Pancreas (tissue), 10 donors: Measurements from ENCODE around the gene C10orf143. TPM values are rescaled to one million over a fixed set of nuclear protein-coding genes. Genes with fewer than 3 reads are reported as not detected.

Experiments used
- ATAC-seq, 4 donors: fragments of 200-7000 bp; cut with Tn5 transposase; one replicate each; pipeline versions ENCODE4 v1.8.0 to v1.9.1; 2020; ENCODE audit warnings: mild to moderate bottlenecking in 4 of 4, moderate library complexity in 4 of 4
- DNase-seq, 6 donors: peaks; one replicate each; pipeline ENCODE4 v3.0.0-alpha.2; 2020
- FAIRE-seq: peaks from 2 replicates; lab custom pipeline; 2012; peaks lifted over from hg19 to GRCh38; lab: Jason Lieb, UNC
- H3K27ac ChIP-seq, 4 donors: fragments of 200-600 bp; sonication (generic); 1 replicate in 3 of 4; 2 replicates in 1 of 4; pipeline versions ENCODE4 v1.5.0 to v1.8.0; 2020
- H3K27me3 ChIP-seq, 4 donors: fragments of 200-600 bp; one replicate each; pipeline ENCODE4 v1.8.0; 2021
- H3K36me3 ChIP-seq, 3 donors: fragments of 200-600 bp; sonication (generic) in 1 of 3; one replicate each; pipeline versions ENCODE4 v1.5.0 to v1.8.0; 2020 to 2021
- H3K4me1 ChIP-seq, 3 donors: fragments of 200-600 bp; one replicate each; pipeline ENCODE4 v1.8.0; 2021
- H3K4me3 ChIP-seq, 4 donors: fragments of 200-600 bp; sonication (generic) in 2 of 4; one replicate each; pipeline versions ENCODE4 v1.5.0 to v1.8.0; 2020 to 2021
- H3K9me3 ChIP-seq, 4 donors: fragments of 200-600 bp; one replicate each; pipeline ENCODE4 v1.8.0; 2021
- WGBS, 2 donors: extraction: QIAGEN DNeasy Blood & Tissue Kit; methylation state at CpG; one replicate each; pipeline ENCODE4 v1.1.7; 2013; 5-methylcytosine and 5-hydroxymethylcytosine counted together
- intact Hi-C, 3 donors: fragments of 100-400 bp; cut with DNase I; formaldehyde crosslinking; loops; one replicate each; pipeline versions ENCODE4 v1.11.1 to v1.14.2; 2022
- polyA plus RNA-seq, 2 donors: library from polyadenylated mRNA; stranded (reverse); fragments of 200-250 nt; gene quantifications; one replicate each; pipeline ENCODE4 v1.2.3, GENCODE V29; 2013
- total RNA-seq, 6 donors: library from RNA; stranded (reverse); fragmentation: NEBNext Ultra II Directional in 4 of 6; extraction: Animal tissue kit (Norgen Biotek cat#: 25700) in 4 of 6; gene quantifications; one replicate each; pipeline versions ENCODE4 v1.2.1 to v1.2.4, GENCODE V29; 2021 to 2023
- TF ChIP-seq, protein P1 (sequence below), 4 donors: fragments of 200-600 bp; sonication (generic) in 3 of 4; IDR thresholded peaks; one replicate each; pipeline versions ENCODE4 v1.5.0 to v1.8.0; 2021; ENCODE audit warnings: antibody characterized with exemption in 4 of 4
- donor health status: healthy with polysubstance abuse.
- donor health status: DM: no; HTN: no; CAD: no; lungs with moderate emphysema.
- donor health status: DM: no; HTN: no; CAD: no.
- donor health status: control.
- donor health status: control.
- donor health status: Bipolar disorder and iron deficiency.
- donor health status: DM: yes; HTN: yes; CAD: no.
- donor health status: DM: no; HTN: no; CAD: no.
- donor health status: DM: no; HTN: no; CAD: no.
- donor health status: DM: yes; HTN: yes; CAD: no.

The C10orf143 gene
- total and polyA plus RNA-seq, 8 donors, result 1.6 to 7.1 (median 2.7) TPM

- Histone ChIP-seq H3K9me3 (no peaks in the 10 kb centered on the region), H3K4me1 (no peaks in the 10 kb centered on the region), H3K4me3 (no peak overlapping the region), H3K27ac (no peak overlapping the region), H3K27me3 (no peaks in the 10 kb centered on the region), H3K36me3 (no peaks in the 10 kb centered on the region)
- intact Hi-C loops, result no loop called here
- 83 to 87% methylated on average over 9 of the region's 9 CpGs for WGBS, 2 donors
- DNase-seq, result no peak
- TF ChIP-seq, protein P1, sequence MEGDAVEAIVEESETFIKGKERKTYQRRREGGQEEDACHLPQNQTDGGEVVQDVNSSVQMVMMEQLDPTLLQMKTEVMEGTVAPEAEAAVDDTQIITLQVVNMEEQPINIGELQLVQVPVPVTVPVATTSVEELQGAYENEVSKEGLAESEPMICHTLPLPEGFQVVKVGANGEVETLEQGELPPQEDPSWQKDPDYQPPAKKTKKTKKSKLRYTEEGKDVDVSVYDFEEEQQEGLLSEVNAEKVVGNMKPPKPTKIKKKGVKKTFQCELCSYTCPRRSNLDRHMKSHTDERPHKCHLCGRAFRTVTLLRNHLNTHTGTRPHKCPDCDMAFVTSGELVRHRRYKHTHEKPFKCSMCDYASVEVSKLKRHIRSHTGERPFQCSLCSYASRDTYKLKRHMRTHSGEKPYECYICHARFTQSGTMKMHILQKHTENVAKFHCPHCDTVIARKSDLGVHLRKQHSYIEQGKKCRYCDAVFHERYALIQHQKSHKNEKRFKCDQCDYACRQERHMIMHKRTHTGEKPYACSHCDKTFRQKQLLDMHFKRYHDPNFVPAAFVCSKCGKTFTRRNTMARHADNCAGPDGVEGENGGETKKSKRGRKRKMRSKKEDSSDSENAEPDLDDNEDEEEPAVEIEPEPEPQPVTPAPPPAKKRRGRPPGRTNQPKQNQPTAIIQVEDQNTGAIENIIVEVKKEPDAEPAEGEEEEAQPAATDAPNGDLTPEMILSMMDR (IDR thresholded peaks at IDR 0.05), result no peak
- no peak for FAIRE-seq
- ATAC-seq, result no peak
These were observed 58.4 kb downstream of the C10orf143 start for GRCh38 chr10:130052193-130052592.

DNA sequence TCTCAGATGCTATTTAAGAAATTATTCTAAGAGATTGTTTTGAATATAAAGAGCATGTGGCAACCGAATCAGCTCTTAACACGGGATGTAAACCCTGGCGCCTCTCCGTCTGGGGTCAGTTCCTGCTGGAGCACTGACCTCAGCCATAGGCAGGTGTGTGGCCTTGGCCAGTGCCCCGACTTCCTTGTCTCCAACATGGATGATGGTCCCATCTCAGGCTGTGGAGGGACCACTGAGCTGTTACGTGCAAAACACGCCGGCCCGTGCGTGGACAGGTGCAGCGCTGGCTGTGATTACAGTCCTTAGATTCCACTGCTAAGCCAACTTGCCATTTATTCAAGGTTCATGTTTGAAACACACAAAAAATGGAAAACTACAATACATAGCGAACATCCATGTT, 59.9 kb downstream of the C10orf143 start:
- DNase-seq, result no peak
- TF ChIP-seq, protein P1 (IDR thresholded peaks at IDR 0.05), result no peak
- 81 to 88% methylated on average over 12 of the region's 12 CpGs for WGBS, 2 donors
- intact Hi-C loops, result no loop called here
- Histone ChIP-seq H3K4me3 (no peak overlapping the region), H3K36me3 (no peaks in the 10 kb centered on the region), H3K4me1 (no peaks in the 10 kb centered on the region), H3K9me3 (no peaks in the 10 kb centered on the region), H3K27me3 (no peaks in the 10 kb centered on the region), H3K27ac (no peak overlapping the region)
- no peak for ATAC-seq
- FAIRE-seq, result no peak

DNA sequence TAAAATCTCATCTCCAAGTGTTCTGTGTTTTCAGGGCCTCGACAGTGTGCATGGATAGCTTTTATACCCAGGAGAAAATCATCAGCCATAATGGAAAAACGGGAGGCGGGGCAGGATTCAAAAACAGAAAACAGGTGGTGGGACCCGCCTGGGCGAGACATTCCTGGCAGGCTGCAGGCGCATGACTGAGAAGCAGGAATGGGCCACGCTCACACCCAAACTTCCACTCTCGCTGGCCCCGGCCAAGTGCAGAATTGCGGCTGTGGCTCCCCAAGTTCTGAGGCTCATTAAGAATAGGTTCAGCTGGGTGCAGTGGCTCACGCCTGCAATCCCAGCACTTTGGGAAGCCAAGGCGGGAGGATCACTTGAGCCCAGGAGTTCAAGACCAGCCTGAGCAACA, 60.6 kb downstream of the C10orf143 start:
- no peak overlapping the region for H3K4me3 ChIP-seq
- ATAC-seq (no peak), FAIRE-seq (no peak), DNase-seq (no peak)
- no peaks in the 10 kb centered on the region for H3K27me3 ChIP-seq
- no peaks in the 10 kb centered on the region for H3K36me3 ChIP-seq
- WGBS, 2 donors, result 75 to 84% methylated on average over 12 of the region's 12 CpGs
- H3K9me3 ChIP-seq, result no peaks in the 10 kb centered on the region
- intact Hi-C loops, result no loop called here
- TF ChIP-seq, protein P1 (IDR thresholded peaks at IDR 0.05), result no peak
- H3K27ac ChIP-seq, result no peak overlapping the region
- H3K4me1 ChIP-seq, result no peaks in the 10 kb centered on the region

- no peak for DNase-seq
- Histone ChIP-seq H3K4me1 (no peaks in the 10 kb centered on the region), H3K36me3 (no peaks in the 10 kb centered on the region), H3K4me3 (no peak overlapping the region), H3K27ac (no peak overlapping the region), H3K27me3 (no peaks in the 10 kb centered on the region), H3K9me3 (no peaks in the 10 kb centered on the region)
- no peak for ATAC-seq
- intact Hi-C loops, result no loop called here
- no peak for FAIRE-seq
- TF ChIP-seq, protein P1 (IDR thresholded peaks at IDR 0.05), result no peak
- 74 to 78% methylated on average over 12 of the region's 12 CpGs for WGBS, 2 donors
These were observed 61.4 kb downstream of the C10orf143 start for GRCh38 chr10:130049244-130049643.

- no peak for ATAC-seq
- Histone ChIP-seq H3K9me3 (no peaks in the 10 kb centered on the region), H3K27ac (no peak overlapping the region), H3K36me3 (no peaks in the 10 kb centered on the region), H3K27me3 (no peaks in the 10 kb centered on the region), H3K4me3 (no peak overlapping the region), H3K4me1 (no peaks in the 10 kb centered on the region)
- WGBS, 2 donors, result 53 to 61% methylated on average over 3 of the region's 3 CpGs
- no peak for FAIRE-seq
- TF ChIP-seq, protein P1 (IDR thresholded peaks at IDR 0.05), result no peak
- intact Hi-C loops, result no loop called here
- no peak for DNase-seq
These were observed 62.5 kb downstream of the C10orf143 start for GRCh38 chr10:130048081-130048480.
